HS-5 (cell line): ENCODE data around the gene DSCAML1.

ENCODE experiments used
- DNase-seq: peaks from one replicate; pipeline ENCODE4 v3.0.0-alpha.2; 2012; ENCODE audit warnings: low read depth

The DSCAML1 gene

DNA sequence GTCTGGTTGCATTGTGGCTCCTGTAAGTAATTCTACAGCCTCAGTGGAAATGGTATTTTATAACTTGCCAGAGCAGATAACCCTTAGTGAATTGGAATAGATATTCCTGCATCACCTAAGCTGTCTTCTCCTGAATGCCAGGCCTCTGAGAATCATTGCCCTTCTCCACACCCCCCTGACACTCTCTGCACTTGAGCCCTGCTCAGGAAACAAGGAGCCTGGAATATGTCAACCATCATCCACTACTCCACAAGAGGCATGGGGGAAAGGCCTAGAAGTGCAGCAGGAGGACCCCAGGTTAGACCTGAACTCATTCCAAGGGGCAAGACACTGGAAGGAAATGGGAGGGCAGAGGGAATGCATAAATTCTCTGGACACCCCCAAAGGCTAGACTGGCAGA is 72.4 kb downstream of the DSCAML1 start:
- no peak for DNase-seq

DNA sequence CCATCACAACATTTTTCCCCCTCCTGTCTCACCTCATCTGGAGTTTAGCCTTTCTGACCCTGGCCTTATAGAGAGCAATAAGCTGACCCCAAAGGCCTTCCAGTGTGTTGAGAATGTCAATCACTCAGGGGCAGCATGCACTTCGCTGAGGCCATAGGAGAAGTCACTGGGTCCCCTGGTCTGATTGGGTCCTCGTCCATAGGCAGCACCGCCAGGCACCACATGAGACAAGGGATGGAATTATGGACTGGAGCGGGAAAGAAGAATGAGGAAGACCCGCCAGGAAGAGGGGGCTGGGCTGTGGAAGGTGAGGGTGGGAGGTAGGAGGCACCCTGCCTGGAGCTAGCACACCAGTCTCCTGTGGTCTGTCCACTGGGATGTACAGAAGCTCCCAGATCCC is 72.9 kb downstream of the DSCAML1 start:
- DNase-seq = no peak

DNA sequence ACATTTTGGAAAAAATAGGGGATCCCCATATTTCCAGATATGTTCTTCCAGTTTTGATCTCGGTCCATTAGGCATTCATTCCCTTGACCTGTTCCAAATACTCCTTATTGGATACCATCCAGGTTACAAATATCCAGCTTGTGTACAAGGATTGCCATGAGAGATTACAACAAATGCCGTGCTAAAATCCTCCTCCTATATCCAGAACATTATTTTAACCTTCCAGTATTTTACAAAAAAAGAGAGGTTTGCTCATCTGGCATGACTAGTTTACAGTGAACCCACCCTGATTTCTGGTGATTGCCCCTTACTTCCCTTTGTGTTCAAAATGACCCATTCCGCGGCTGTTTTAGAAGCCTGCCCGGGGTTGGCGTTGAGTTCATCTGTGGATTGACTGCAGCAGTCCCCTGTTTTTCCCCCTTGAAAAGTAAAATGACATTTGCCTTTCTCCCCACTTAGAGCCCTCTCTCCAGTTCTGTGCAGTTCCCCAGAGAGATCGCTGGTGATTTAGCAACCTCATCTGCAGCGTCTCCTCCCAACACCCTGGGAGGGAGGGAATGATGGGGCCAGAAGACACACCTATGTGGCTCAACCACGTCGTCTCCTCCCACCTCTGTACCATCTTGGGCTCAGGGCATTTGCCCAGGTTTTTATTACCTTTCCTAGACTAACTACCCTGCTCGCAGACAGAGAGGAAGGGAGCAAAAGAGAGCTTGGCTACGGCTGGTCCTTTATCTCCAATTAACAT is 73.6 kb downstream of the DSCAML1 start:
- no peak for DNase-seq

DNA sequence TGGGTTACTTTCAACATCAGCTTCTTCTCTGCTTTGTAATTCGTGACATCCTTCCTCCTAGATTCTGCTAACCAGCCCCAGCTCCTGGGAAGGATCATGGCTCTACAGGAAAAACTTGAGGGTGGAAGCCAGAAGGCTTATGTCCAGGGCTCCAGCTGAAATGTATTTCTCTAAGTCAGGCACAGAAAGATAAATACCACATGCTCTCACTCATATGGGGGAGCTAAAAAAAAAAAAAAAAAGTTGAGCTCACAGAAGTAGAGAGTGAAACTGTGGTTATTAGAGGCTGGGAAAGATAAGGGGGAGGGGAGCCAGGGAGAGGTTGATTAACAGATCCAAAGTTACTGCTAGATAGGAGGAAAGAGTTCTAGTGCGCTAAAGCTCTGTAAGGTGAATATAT is 74.9 kb downstream of the DSCAML1 start:
- DNase-seq = no peak

DNA sequence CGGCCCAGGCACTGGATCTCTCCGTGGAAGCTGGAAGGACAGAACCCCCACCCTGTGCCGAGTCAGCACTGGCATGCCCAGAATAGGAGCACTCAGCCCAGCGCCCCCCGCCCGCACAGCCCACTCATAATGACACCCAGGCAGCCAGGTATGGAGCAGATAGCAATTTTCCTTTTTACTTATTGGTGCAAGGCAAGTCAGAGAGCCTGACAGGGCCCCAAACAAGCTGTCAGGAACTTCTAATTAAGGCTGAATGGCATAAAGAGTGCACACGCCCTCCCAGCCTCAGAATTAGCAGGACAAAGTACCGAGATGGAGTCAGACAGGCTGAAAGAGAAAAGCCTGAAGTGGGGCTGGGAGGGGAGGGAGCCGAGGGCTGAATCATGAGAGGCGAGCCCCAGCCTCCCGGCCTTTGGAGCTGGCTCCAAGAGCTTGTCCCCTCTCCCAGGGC is 76.9 kb downstream of the DSCAML1 start:
- DNase-seq = no peak

DNA sequence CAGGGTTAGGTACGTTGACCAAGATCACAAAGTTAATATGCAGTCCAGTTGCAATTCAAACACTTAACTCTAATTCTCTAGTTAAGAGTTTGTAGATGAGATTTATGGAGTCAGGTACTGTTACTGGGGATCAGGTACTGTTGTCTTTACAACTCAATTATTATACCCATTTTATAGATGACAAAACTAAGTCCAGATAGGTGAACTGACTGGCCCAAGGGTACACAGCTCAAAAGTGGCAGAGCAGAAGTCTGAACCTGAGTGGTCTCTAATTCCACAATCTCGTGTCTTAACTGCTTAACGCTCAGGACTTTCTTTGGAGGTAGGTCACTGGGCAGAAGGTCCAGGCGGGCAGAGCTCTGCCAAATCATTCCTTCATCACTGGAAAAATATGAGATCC is 77.5 kb downstream of the DSCAML1 start:
- DNase-seq = no peak

DNA sequence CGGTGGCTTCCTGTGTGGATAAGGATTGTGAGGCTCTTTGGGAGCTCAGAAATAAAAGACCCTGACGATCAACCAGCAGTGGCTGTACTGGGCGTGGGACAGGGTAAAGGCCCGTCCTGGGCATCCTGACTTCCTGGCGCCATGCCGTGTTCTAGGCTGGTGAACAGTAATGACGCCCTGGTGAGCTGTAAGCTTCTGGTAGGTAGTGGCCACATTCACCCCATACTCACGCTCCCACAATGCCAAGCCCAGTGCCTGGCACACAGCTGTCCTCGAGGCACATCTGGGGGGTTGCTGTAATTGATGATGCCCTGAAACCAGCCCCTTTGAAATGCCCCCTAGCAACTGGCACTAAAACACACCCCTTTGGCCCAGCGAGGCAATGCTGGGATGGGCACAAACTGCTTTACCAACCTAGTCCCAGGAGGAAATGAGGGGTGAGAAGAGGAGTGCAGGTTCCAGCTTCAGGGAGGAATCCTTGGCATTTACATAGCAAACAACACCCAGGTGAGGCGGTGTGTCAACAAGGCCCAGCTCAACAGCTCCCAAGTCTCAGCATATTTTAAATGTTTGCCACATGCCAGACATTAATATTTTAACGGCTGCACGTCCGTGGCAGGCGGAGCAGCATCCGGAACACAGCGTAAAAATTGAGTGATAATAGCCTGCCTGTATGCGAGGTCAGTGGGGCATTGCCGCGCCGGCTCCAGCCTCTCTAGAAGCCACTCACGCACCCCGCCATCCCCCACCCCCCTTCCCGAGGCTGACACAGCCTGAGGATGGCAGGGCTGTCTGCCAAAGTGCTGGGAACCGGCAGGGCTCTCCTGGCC is 79.3 kb downstream of the DSCAML1 start:
- DNase-seq = no peak

DNA sequence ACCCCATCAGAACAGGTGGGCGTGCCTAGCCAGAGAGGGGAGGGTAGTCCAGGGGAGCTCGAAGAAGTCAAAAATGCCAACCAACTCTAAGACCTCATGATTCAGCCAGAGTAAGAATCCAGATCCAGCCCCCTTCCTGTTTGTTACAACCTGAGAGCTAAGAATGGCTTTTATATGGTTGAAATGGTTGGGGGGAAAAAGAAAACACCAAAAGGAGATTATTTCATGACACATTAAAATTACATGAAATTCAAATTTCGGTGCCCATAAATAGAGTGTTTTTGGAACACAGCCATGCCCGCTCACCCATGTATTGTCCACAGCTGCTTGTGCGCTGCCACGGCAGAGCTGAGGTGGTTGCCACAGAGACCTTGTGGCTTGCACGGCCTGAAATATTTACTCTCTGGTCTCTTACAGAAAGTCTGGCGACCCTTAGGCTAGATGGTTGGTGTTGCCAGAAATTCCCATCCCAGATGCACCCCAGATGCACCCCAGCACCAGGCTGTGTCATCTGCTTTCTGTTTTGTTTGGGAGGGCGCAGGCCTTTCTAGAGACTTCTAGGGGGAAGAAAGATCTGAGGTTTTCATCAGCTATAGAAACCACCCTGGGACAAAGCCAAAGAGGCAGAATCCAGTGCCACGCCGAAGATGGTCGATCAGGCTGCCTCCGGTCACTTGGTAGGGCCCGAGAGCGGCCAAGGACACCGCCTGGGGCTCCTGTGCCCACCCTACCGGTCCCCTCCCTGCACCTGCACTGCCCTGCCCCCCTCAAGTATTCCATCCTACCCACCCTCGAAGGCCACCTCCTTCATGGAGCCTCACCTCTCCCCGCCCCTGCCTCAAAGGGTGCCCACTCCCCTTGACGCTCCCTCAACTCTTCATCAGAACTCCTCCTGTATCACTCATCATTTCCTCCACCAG is 80.2 kb downstream of the DSCAML1 start:
- no peak for DNase-seq

DNA sequence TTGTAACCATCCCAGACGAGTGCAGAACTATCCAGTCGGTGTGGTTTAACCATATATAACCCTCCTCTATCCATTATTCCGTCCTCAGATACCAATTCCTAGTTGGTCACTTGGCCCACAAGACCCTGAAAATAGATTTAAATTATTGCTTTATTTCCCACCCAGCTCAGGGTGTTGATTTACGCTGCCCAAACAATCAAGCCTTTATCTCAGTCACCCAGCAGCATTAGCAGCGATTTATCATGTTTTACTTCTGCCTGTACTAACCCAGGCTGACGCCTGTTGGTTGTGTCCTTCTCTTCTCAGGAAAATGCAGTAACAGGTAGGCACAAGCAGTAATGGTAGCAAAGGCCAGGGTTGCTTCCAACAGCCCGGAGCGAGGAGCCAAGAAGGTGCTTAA is 81.2 kb downstream of the DSCAML1 start:
- DNase-seq = no peak

DNA sequence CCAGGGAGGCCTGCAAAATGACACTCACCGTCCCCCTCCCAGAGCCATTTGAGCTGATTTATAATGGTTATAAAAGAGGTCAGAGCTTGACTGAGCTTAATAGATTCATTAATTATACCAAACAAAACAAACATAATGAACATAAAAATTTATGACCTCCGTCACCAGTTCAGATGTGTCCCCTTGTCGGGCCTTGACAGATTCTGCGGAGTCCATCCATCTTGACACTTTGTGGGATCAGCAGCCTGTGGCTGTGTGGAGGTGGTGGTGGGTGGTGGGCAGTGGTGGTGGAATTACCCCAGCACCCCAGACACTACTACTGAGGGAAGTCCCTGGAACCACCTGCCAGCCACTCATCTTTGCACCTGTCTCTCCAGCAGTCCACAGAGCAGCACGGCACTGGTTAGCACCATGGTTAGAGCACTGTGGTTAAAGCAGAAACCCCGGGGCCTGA is 83.5 kb downstream of the DSCAML1 start:
- no peak for DNase-seq

DNA sequence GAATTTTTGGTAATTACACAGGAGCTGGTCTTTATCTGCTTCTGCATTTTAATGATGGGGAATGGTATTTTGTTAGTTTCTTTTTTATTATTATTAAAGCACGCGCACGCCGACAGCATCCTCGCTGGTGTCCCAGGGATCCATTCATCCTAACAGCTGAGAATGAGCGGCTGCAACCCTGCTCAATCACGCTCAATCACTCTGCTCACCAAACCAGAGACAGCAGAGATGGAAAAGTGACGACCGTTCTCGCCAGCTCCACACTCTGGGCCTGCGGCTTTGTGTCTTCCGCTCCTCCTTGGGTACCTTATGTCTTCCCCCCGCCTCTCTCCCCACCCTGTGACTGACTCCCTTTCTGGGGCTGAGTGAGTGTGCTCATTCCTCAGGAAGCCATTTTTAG is 84.5 kb downstream of the DSCAML1 start:
- DNase-seq = no peak

DNA sequence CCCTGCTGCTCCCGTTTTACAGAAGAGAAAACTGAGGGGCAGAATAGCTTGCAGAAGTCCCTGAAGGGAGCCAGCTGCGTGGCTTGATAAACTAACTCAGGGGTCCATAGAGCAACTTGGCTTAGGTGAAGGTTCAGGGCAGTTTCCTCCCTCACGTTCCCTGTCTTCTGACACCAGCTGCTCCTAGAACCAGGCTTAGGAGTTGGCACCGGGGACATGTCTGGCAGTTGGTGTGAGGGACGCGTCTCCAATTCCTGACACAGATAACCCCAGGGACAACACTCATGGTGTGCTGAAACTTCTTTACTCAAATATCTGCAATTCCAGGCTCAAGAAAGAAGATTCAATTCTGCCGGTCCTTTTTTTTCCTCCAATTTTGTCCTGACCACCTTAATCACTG is 85.7 kb downstream of the DSCAML1 start:
- no peak for DNase-seq

DNA sequence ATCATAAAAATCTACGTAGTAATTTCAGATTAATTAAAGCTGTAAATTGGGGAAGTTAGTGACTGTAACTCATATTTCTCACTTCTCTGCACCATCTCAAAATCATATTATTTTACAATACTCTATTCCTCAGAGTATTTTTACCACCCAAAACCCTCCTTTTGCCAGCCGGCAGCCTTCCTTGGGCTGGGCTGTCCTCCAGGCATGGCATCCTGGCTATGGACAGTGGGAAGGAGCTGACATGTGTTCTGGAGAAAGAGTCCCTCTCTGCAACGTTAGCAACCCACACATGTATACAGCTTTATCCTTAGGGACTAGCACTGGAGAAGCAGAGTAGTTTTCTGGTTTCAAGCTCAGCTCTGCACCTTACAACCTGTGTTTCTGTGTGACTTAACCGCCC is 86.8 kb downstream of the DSCAML1 start:
- DNase-seq = no peak

DNA sequence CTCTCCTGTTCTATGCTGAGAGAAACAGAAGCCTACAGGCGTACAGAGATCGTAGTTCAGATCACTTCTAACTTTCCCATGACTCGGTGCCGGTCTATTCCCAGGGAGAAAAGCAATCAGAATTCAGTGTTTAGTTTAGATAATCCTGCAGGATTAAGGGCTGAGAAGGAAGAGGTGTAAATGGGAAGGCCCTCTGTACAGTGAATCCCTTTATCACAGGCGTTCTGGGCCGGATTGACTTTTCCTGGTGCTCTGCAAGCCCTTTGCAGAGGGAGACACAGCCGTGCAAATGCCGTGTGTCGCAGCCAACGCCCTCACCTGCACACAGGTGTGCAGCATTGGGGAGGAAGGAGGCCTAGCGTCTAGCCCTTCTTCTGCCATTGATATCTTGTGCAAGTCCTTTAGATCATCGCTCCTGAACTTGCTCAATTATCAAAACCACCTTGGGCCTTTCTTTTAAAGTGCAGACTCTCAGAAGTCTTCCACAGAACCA is 90.6 kb downstream of the DSCAML1 start:
- DNase-seq = no peak

DNA sequence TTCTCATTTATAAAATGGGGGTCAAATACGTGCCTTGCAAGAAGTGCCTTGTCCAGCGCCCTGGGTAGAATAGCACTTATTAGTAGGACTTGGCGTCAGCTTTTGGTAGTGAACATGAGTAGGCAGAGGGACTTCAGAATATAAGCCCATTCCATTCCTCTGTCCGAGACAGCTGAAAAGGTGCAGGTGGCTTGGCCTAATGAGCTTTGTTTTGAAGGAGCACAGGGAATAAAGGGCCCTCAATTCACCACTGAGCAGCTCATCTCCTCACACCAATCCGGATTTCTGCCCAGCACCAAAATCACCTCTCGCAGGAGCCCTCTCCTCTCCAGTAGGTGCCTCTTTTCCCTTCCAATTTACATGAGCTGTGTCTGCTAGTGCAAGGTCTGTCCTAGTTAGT is 91.2 kb downstream of the DSCAML1 start:
- DNase-seq = no peak

DNA sequence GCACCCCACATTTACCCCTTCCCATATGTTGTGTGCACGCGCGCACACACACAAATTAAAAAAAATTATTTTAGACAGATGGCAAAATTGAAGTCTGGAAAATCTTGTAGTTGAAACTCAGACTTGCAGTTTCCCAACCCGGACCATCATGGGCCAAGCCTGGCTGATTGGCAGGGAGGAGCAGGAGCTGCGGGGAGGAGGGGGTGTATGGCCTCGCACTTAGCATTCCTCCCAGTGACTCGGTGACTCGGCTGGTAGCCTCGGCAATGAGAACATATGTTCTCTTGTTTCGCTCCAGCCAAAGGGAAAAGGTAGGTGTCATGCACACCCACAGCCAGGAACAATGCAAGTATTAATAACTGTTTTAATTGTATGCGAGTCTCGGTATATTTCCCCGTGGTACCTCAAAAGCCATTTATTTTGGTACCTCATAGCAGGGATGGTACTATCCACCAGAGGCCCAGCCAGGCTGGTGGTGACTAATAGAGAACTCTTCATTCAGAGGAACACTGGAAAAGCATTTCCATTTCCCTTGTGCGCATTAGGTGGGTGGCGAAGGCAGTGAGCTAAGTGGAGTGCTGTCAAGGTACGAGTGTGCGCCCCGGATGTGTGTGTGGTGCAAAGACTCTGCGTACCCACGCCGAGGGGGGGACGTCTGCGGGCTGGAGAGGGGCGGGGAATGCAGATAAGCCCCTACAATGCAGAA is 92.5 kb downstream of the DSCAML1 start:
- no peak for DNase-seq

DNA sequence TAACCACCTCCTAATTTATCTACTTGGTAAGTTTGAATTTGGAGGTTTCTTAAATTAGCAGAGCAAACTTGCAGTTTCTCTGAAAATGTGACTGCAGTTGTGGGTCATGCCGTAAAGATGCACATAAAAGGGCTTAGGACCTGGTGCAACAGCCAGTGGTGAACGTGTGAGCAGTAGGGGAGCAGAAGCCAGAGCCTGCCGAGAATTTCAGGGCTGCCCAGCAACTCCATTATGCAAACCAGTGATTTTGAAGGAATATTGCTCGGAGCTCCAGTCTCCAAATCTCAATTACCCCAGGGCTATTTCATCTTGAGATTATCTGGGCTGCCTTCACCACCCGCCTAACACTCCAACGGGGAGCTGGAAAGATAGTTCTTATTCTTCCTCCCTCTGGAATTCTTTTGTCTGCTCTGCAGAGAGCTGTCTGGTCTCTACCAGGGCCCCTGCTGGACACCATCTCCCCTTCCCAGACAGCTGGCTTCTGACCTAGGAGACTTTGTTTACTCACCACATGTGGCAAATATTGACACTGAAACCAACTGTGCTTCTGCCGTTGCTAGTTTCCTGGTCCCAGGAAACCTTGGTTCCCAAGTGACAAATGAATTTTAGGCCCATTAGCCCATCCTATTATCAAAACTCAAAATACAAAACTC is 93.9 kb downstream of the DSCAML1 start:
- DNase-seq = no peak

DNA sequence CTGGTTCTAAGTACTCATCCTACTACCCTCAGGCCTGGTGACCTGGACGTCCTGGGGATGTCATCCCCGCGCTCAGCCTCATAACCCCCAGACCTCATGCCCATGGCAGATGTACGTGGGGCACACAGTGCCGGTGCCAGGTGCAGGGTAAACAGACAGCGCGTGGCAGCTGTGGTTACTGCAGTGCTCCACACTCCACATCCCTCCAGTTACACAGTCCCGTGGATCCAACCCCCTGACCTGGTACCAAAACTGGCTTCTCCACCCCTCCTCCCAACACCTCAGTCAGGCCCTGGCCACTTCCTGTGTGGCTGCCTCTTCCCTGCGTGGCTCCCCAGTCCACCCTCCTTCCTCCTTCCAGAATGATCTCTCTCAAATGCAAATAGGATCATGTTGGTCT is 95.2 kb downstream of the DSCAML1 start:
- DNase-seq = no peak

DNA sequence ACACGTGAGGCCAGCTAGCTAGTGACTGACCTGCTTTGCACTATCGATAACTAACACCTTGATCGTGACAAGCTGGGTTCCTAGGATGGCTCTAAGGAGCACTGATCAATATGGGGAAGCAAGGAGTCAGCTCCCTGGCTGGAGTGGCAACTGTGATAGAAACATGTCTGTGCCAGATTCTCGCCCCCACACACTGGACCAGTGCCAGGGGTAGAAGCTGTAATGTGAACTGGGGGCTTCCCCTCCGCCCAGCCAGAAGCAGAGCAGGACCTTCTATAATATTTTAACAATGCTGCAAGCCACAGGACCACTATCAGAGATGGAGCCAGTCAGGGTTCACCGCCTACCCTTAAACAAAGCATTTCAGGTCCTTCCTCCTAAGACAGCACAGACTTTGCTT is 96.5 kb downstream of the DSCAML1 start:
- DNase-seq = no peak

DNA sequence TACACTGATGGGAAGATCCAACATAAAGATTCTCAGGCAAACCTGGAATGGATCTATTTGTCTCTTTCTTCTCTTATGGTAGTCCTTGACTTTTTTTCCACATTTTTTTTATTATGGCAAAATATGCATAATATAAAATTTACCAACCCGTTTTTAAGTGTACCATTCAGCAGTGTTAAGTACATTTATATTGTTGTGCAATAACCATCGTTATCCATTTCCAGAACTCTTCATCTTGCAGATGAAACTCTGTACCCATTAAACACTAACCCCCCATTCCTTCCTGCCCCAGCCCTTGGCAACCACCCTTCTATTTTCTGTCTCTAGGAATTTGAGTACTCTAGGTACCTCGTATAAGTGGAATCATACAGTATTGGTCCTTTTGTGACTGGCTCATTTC is 99.7 kb downstream of the DSCAML1 start:
- no peak for DNase-seq

DNA sequence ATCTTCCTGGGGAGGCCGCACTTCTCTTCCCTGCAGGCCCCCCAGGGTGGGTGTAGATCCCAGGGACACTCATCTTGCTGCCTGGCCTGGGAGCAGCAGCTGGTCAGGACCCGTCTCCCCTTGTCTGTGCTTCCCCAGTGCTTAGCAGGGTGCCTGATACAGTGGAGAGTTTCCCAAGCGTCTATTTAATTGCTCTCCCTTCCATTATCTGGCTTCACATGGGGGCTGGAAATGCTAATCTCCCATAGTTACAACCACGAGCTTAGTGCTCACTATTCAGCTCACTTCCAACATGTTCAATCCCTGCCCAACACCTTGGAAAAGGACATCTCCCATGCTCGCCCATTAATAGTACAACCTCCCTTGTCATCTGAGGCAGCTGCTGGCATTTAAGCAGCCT is 100.5 kb downstream of the DSCAML1 start:
- DNase-seq = no peak
